Mesothelial cell of epicardium (in vitro differentiated cells): ENCODE data around the gene TMEM151A. TPM values are rescaled to one million over a fixed set of nuclear protein-coding genes. Genes with fewer than 3 reads are reported as not detected.

Experiments used
- DNase-seq, 2 experiments: peaks; one replicate each; pipeline ENCODE4 v3.0.0; 2021; ENCODE audit warnings: low spot score in 2 of 2; ENCODE audit not compliant: unreplicated experiment in 2 of 2
- H3K27ac Mint-ChIP-seq: 2 replicates; pipeline ENCODE4 v1.8.0; 2021; ENCODE audit warnings: mixed read lengths
- H3K27me3 Mint-ChIP-seq: 2 replicates; pipeline ENCODE4 v1.8.0; 2021; ENCODE audit warnings: low read depth, mixed read lengths
- H3K36me3 Mint-ChIP-seq: 2 replicates; pipeline ENCODE4 v1.8.0; 2021; ENCODE audit warnings: mixed read lengths
- H3K4me1 Mint-ChIP-seq: 2 replicates; pipeline ENCODE4 v1.8.0; 2021; ENCODE audit warnings: mixed read lengths
- H3K4me3 Mint-ChIP-seq: 2 replicates; pipeline ENCODE4 v1.8.0; 2021; ENCODE audit warnings: mild to moderate bottlenecking, moderate library complexity, mixed read lengths
- H3K9me3 Mint-ChIP-seq: 2 replicates; pipeline ENCODE4 v1.8.0; 2021; ENCODE audit warnings: mixed read lengths
- CTCF ChIP-seq: fragments of 200-600 bp; sonication (generic); IDR thresholded peaks from one replicate; pipeline ENCODE4 v1.5.0; 2021; ENCODE audit warnings: antibody characterized with exemption; ENCODE audit not compliant: unreplicated experiment
- total RNA-seq: library from RNA; stranded (reverse); gene quantifications from 3 replicates; pipeline ENCODE4 v1.2.1, GENCODE V29; 2021

Gene TMEM151A
- total RNA-seq, 1 donor from 2014 or later = 1.3 TPM

- no peak for DNase-seq
- no peak for TF ChIP-seq CTCF
- Mint-ChIP-seq H3K27ac (peak overlapping the region; percentile 90), H3K9me3 (no peaks in the 10 kb centered on the region), H3K4me3 (peak overlapping the region; percentile 83), H3K4me1 (peaks cover 32% of the 10 kb centered on the region), H3K36me3 (no peaks in the 10 kb centered on the region), H3K27me3 (peaks cover 29% of the 10 kb centered on the region)
Measured at GRCh38 chr11:66287889-66288670, 3.6 kb upstream of the TMEM151A start.

GRCh38 chr11:66288671-66289547 lies 2.8 kb upstream of the TMEM151A start, which contains the start of gene YIF1A:
Gene YIF1A, minus strand, starts transcription at chr11:66289143. Its CDS starts 158 bp downstream, at chr11:66288985.
- no peaks in the 10 kb centered on the region for H3K9me3 Mint-ChIP-seq
- peak within 1 kb of the TSS; percentile 99 for H3K27ac Mint-ChIP-seq
- H3K36me3 Mint-ChIP-seq = no peaks in the 10 kb centered on the region
- TF ChIP-seq CTCF = no peak
- DNase-seq = peak; percentile 95 to 97
- H3K4me1 Mint-ChIP-seq = peaks cover 32% of the 10 kb centered on the region
- H3K27me3 Mint-ChIP-seq = peaks cover 37% of the 10 kb centered on the region
- peak within 1 kb of the TSS; percentile 83 for H3K4me3 Mint-ChIP-seq

GRCh38 chr11:66289548-66290329 lies 2.0 kb upstream of the TMEM151A start:
- Mint-ChIP-seq H3K27ac (peak overlapping the region; percentile 99), H3K36me3 (no peaks in the 10 kb centered on the region), H3K27me3 (peaks cover 43% of the 10 kb centered on the region), H3K4me1 (peaks cover 32% of the 10 kb centered on the region), H3K9me3 (no peaks in the 10 kb centered on the region), H3K4me3 (peak overlapping the region; percentile 83)
- DNase-seq = peak; percentile 81 to 91
- TF ChIP-seq CTCF = no peak

GRCh38 chr11:66290330-66290621 lies 1.4 kb upstream of the TMEM151A start:
- no peak for TF ChIP-seq CTCF
- H3K4me3 Mint-ChIP-seq = peak overlapping the region; percentile 83
- H3K36me3 Mint-ChIP-seq = no peaks in the 10 kb centered on the region
- peak overlapping the region; percentile 40 for H3K27ac Mint-ChIP-seq
- peaks cover 32% of the 10 kb centered on the region for H3K4me1 Mint-ChIP-seq
- peaks cover 43% of the 10 kb centered on the region for H3K27me3 Mint-ChIP-seq
- DNase-seq = no peak
- no peaks in the 10 kb centered on the region for H3K9me3 Mint-ChIP-seq

- DNase-seq = no peak
- no peak for TF ChIP-seq CTCF
- H3K27ac Mint-ChIP-seq = no peak overlapping the region
- H3K9me3 Mint-ChIP-seq = no peaks in the 10 kb centered on the region
- H3K27me3 Mint-ChIP-seq = peaks cover 46% of the 10 kb centered on the region
- peak overlapping the region; percentile 83 for H3K4me3 Mint-ChIP-seq
- H3K36me3 Mint-ChIP-seq = no peaks in the 10 kb centered on the region
- peaks cover 32% of the 10 kb centered on the region for H3K4me1 Mint-ChIP-seq
Measured at GRCh38 chr11:66291303-66291705, 390 bp upstream of the TMEM151A start.
